Measurements from ENCODE around the gene KIAA1958. TPM values are rescaled to one million over a fixed set of nuclear protein-coding genes. Genes with fewer than 3 reads are reported as not detected.

Gene KIAA1958
- polyA plus RNA-seq, 2 of the 4 experiments (the other 2 are of a cell fraction): 2.2 to 3.7 TPM

GRCh38 chr9:112437406-112437805 is 49.2 kb upstream of the KIAA1958 start:
- 95% methylated on average over 2 of the region's 2 CpGs for WGBS (ENCODE audit: missing lambda C conversion rate)
- no peak for FAIRE-seq
- POLR2A ChIA-PET: no interaction called here

GRCh38 chr9:112439171-112439570 is 47.5 kb upstream of the KIAA1958 start:
- Histone ChIP-seq H3K4me3 (no peak overlapping the region), H3K4me1 (no peaks in the 10 kb centered on the region), H3K9me3 (no peaks in the 10 kb centered on the region), H3K4me2 (no peak overlapping the region), H3K27ac (no peak overlapping the region)
- 98% methylated on average over 2 of the region's 2 CpGs for WGBS (ENCODE audit: missing lambda C conversion rate)
- ChIA-PET POLR2A (no interaction called here), CTCF (interaction anchor here (0.9 kb wide), 1 partner anchor 46 kb away, joined by 3 read pairs; no protein-coding TSS in a partner anchor)
- no peak for FAIRE-seq
- no peak for ATAC-seq
- TF ChIP-seq ZSCAN20 (CRISPR knock-in tag; IDR thresholded peaks at IDR 0.05) (no peak), CBX2 (IDR thresholded peaks at IDR 0.05; ENCODE audit: borderline replicate concordance, low read depth) (no peak), HOXA7 (CRISPR knock-in tag; IDR thresholded peaks at IDR 0.05) (no peak), FOXS1 (CRISPR knock-in tag; IDR thresholded peaks at IDR 0.05) (no peak), RAD21 (conservative IDR thresholded peaks at IDR 0.05 in 1 of 2, IDR thresholded peaks at IDR 0.05 in 1 of 2) (no peak), RFX5 (IDR thresholded peaks at IDR 0.05) (no peak), FOSB (CRISPR knock-in tag; IDR thresholded peaks at IDR 0.05) (no peak), POLR2A (IDR thresholded peaks at IDR 0.05; ENCODE audit: low read length) (no peak), BHLHE40 (IDR thresholded peaks at IDR 0.05; ENCODE audit: low read depth, low read length) (no peak), USF2 (IDR thresholded peaks at IDR 0.05) (no peak), MAX (IDR thresholded peaks at IDR 0.05) (no peak), KDM5A (IDR thresholded peaks at IDR 0.05) (no peak), KDM1A (IDR thresholded peaks at IDR 0.05; ENCODE audit: low read depth) (no peak), EP300 (IDR thresholded peaks at IDR 0.05) (no peak), MAFK (IDR thresholded peaks at IDR 0.05; ENCODE audit: partially characterized antibody) (no peak), NPAS2 (CRISPR knock-in tag; IDR thresholded peaks at IDR 0.05; ENCODE audit: borderline replicate concordance) (no peak), ATOH8 (CRISPR knock-in tag; IDR thresholded peaks at IDR 0.05; ENCODE audit: low read depth) (no peak), SMC3 (IDR thresholded peaks at IDR 0.05) (no peak)
- no peak for DNase-seq (ENCODE audit: low read depth in 1 of 2, low spot score in 1 of 2)

More at GRCh38 chr9:112437406-112437805, 49.2 kb upstream of the KIAA1958 start:
- CTCF ChIA-PET: interaction anchor here (0.9 kb wide), 1 partner anchor 274 kb away, joined by 3 read pairs; no protein-coding TSS in a partner anchor
- no peak overlapping the region for H3K4me2 ChIP-seq
- H3K4me3 ChIP-seq: no peak overlapping the region
- no peak for TF ChIP-seq KDM5A (IDR thresholded peaks at IDR 0.05)
- TF ChIP-seq CEBPB (IDR thresholded peaks at IDR 0.05): no peak
- TF ChIP-seq FOSB (CRISPR knock-in tag; IDR thresholded peaks at IDR 0.05): no peak
- no peak for TF ChIP-seq HES2 (IDR thresholded peaks at IDR 0.05)
- no peak for TF ChIP-seq GATA3 (IDR thresholded peaks at IDR 0.05; ENCODE audit: borderline replicate concordance)
- no peak for TF ChIP-seq ATOH8 (CRISPR knock-in tag; IDR thresholded peaks at IDR 0.05; ENCODE audit: low read depth)
- no peak for TF ChIP-seq HOXB13 (CRISPR knock-in tag; IDR thresholded peaks at IDR 0.05; ENCODE audit: low read depth)
- no peak for TF ChIP-seq E2F6 (IDR thresholded peaks at IDR 0.05; ENCODE audit: borderline replicate concordance, low read depth)
- TF ChIP-seq TP53 (CRISPR knock-in tag; IDR thresholded peaks at IDR 0.05): no peak
- no peak for TF ChIP-seq ELK1 (IDR thresholded peaks at IDR 0.05; ENCODE audit: low read depth, low read length)
- TF ChIP-seq RCOR1 (IDR thresholded peaks at IDR 0.05; ENCODE audit: low read depth, low read length): no peak
- TF ChIP-seq KDM1A (IDR thresholded peaks at IDR 0.05; ENCODE audit: low read depth): no peak
- no peak overlapping the region for H3K27ac ChIP-seq
- no peaks in the 10 kb centered on the region for H3K4me1 ChIP-seq
- no peaks in the 10 kb centered on the region for H3K9me3 ChIP-seq
- DNase-seq (ENCODE audit: low read depth in 1 of 2, low spot score in 1 of 2): no peak
- no peak for ATAC-seq
